ENCODE results near the gene KRTAP19-6. TPM values are rescaled to one million over a fixed set of nuclear protein-coding genes. Genes with fewer than 3 reads are reported as not detected.

Gene KRTAP19-6
- total RNA-seq, 1 experiment from 2014 or later = not detected

- H3K4me1 Mint-ChIP-seq = no peaks in the 10 kb centered on the region
- no peaks in the 10 kb centered on the region for H3K9me3 ChIP-seq (ENCODE audit: control insufficient read depth, low read depth, low read length)
- no peak for DNase-seq
- H3T11ph ChIP-seq (ENCODE audit: low read length) = no peak overlapping the region
- H2BK20ac ChIP-seq (ENCODE audit: low read depth, low read length, poor library complexity, severe bottlenecking) = no peak overlapping the region
- H2BK12ac ChIP-seq (ENCODE audit: insufficient read length, low read depth, low read length) = no peak overlapping the region
- no peak overlapping the region for H2BK120ac ChIP-seq (ENCODE audit: low read depth, low read length, poor library complexity, severe bottlenecking)
- no peak overlapping the region for H3K23ac ChIP-seq (ENCODE audit: insufficient read length, low read depth, low read length)
- H4K5ac ChIP-seq (ENCODE audit: insufficient read length, low read depth, low read length) = no peak overlapping the region
- no peaks in the 10 kb centered on the region for H3K4me1 ChIP-seq (ENCODE audit: insufficient read depth, low read length)
- no peaks in the 10 kb centered on the region for H3K79me2 ChIP-seq (ENCODE audit: insufficient read depth, low read length)
- H3K18ac ChIP-seq (ENCODE audit: insufficient read length, low read depth, low read length) = no peak overlapping the region
- no peak overlapping the region for H3K9ac ChIP-seq (ENCODE audit: extremely low read depth, insufficient read length, low read length)
- H4K91ac ChIP-seq (ENCODE audit: insufficient read length, low read depth, low read length) = no peak overlapping the region
- no peak overlapping the region for H2BK15ac ChIP-seq (ENCODE audit: low read depth, low read length)
- peaks cover 0 to 13% (median 0%) of the 10 kb centered on the region in 3 experiments; a peak in 1 of 7 replicates for H3K36me3 Mint-ChIP-seq (ENCODE audit: insufficient read depth in 1 of 3, low read depth in 3 of 3)
- H3K4ac ChIP-seq (ENCODE audit: low read depth, low read length) = no peak overlapping the region
- TF ChIP-seq, protein P1, sequence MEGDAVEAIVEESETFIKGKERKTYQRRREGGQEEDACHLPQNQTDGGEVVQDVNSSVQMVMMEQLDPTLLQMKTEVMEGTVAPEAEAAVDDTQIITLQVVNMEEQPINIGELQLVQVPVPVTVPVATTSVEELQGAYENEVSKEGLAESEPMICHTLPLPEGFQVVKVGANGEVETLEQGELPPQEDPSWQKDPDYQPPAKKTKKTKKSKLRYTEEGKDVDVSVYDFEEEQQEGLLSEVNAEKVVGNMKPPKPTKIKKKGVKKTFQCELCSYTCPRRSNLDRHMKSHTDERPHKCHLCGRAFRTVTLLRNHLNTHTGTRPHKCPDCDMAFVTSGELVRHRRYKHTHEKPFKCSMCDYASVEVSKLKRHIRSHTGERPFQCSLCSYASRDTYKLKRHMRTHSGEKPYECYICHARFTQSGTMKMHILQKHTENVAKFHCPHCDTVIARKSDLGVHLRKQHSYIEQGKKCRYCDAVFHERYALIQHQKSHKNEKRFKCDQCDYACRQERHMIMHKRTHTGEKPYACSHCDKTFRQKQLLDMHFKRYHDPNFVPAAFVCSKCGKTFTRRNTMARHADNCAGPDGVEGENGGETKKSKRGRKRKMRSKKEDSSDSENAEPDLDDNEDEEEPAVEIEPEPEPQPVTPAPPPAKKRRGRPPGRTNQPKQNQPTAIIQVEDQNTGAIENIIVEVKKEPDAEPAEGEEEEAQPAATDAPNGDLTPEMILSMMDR (conservative IDR thresholded peaks at IDR 0.05) = no peak
- H2AK5ac ChIP-seq (ENCODE audit: insufficient read length, low read length) = no peak overlapping the region
- H3K14ac ChIP-seq (ENCODE audit: insufficient read depth, low read length) = no peak overlapping the region
- no peaks in the 10 kb centered on the region for H3K27me3 Mint-ChIP-seq (ENCODE audit: low read depth)
- H3K27ac ChIP-seq (ENCODE audit: insufficient read length, low read depth, low read length) = no peak overlapping the region
- no peak overlapping the region for H2BK5ac ChIP-seq (ENCODE audit: insufficient read length, low read length)
- H3K27me3 ChIP-seq (ENCODE audit: insufficient read depth, low read length) = no peaks in the 10 kb centered on the region
- H3K23me2 ChIP-seq (ENCODE audit: insufficient read length, low read depth, low read length, poor library complexity, severe bottlenecking) = no peaks in the 10 kb centered on the region
- no peak overlapping the region for H3K56ac ChIP-seq (ENCODE audit: insufficient read length, low read depth, low read length)
- H4K8ac ChIP-seq (replicated peaks; ENCODE audit: insufficient read length, low read depth, low read length) = no peak overlapping the region
- H4K20me1 ChIP-seq (ENCODE audit: control insufficient read depth, insufficient read depth, insufficient read length) = no peaks in the 10 kb centered on the region
- H3K4me2 ChIP-seq (ENCODE audit: insufficient read depth, insufficient read length, low read length) = no peak overlapping the region
- no CpG with 5 or more reads among the region's 1 CpG for WGBS (ENCODE audit: extremely low coverage, insufficient read length, low lambda C conversion rate)
- peaks cover 0 to 3% of the 10 kb centered on the region in 2 experiments; a peak in 1 of 5 replicates for H3K9me3 Mint-ChIP-seq
- no peak overlapping the region for H2AFZ ChIP-seq (ENCODE audit: low read length)
- no peaks in the 10 kb centered on the region for H3K79me1 ChIP-seq (ENCODE audit: insufficient read depth, low read depth, low read length, poor library complexity, severe bottlenecking)
- H3K4me3 Mint-ChIP-seq = no peak overlapping the region
- H3K27ac Mint-ChIP-seq = no peak overlapping the region
These were observed 41.2 kb upstream of the KRTAP19-6 start for GRCh38 chr21:30582870-30583269.

All from H9 (cell line).